ELF-1 (cell line): Measurements from ENCODE around the gene NCAPD2.
A peak's percentile ranks its signal among the peaks of the same experiment; 100 is the strongest.

Experiments
- DNase-seq: peaks from one replicate; pipeline ENCODE4 v3.0.0-alpha.2; 2016; ENCODE audit warnings: low read depth, low spot score

Gene NCAPD2

GRCh38 chr12:6533653-6533922, 39.7 kb downstream of the NCAPD2 start:
- peak; percentile 94 for DNase-seq

DNA sequence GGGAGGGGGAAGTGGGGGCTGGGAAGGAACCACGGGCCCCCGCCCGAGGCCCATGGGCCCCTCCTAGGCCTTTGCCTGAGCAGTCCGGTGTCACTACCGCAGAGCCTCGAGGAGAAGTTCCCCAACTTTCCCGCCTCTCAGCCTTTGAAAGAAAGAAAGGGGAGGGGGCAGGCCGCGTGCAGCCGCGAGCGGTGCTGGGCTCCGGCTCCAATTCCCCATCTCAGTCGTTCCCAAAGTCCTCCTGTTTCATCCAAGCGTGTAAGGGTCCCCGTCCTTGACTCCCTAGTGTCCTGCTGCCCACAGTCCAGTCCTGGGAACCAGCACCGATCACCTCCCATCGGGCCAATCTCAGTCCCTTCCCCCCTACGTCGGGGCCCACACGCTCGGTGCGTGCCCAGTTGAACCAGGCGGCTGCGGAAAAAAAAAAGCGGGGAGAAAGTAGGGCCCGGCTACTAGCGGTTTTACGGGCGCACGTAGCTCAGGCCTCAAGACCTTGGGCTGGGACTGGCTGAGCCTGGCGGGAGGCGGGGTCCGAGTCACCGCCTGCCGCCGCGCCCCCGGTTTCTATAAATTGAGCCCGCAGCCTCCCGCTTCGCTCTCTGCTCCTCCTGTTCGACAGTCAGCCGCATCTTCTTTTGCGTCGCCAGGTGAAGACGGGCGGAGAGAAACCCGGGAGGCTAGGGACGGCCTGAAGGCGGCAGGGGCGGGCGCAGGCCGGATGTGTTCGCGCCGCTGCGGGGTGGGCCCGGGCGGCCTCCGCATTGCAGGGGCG, 40.2 kb downstream of the NCAPD2 start, which contains the start of gene GAPDH:
GAPDH (plus strand) TSS at position 595 of the 772 bp plus-strand sequence. CDS start 316 bp downstream, outside the sequence.
- DNase-seq = peak; percentile 97

- DNase-seq = no peak
These were observed 40.7 kb downstream of the NCAPD2 start for GRCh38 chr12:6534695-6534944.

DNA sequence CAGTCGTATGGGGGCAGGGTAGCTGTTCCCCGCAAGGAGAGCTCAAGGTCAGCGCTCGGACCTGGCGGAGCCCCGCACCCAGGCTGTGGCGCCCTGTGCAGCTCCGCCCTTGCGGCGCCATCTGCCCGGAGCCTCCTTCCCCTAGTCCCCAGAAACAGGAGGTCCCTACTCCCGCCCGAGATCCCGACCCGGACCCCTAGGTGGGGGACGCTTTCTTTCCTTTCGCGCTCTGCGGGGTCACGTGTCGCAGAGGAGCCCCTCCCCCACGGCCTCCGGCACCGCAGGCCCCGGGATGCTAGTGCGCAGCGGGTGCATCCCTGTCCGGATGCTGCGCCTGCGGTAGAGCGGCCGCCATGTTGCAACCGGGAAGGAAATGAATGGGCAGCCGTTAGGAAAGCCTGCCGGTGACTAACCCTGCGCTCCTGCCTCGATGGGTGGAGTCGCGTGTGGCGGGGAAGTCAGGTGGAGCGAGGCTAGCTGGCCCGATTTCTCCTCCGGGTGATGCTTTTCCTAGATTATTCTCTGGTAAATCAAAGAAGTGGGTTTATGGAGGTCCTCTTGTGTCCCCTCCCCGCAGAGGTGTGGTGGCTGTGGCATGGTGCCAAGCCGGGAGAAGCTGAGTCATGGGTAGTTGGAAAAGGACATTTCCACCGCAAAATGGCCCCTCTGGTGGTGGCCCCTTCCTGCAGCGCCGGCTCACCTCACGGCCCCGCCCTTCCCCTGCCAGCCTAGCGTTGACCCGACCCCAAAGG, 41.2 kb downstream of the NCAPD2 start:
- peak; percentile 82 for DNase-seq

GRCh38 chr12:6535697-6535946, 41.7 kb downstream of the NCAPD2 start:
- DNase-seq = no peak

GRCh38 chr12:6535960-6536847, 42.3 kb downstream of the NCAPD2 start:
- DNase-seq = peak; percentile 27

DNA sequence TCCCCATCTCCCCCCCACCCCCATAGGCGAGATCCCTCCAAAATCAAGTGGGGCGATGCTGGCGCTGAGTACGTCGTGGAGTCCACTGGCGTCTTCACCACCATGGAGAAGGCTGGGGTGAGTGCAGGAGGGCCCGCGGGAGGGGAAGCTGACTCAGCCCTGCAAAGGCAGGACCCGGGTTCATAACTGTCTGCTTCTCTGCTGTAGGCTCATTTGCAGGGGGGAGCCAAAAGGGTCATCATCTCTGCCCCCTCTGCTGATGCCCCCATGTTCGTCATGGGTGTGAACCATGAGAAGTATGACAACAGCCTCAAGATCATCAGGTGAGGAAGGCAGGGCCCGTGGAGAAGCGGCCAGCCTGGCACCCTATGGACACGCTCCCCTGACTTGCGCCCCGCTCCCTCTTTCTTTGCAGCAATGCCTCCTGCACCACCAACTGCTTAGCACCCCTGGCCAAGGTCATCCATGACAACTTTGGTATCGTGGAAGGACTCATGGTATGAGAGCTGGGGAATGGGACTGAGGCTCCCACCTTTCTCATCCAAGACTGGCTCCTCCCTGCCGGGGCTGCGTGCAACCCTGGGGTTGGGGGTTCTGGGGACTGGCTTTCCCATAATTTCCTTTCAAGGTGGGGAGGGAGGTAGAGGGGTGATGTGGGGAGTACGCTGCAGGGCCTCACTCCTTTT, 43.1 kb downstream of the NCAPD2 start:
- DNase-seq = peak; percentile 24

- peak; percentile 90 for DNase-seq
These were observed 43.9 kb downstream of the NCAPD2 start for GRCh38 chr12:6537580-6538419.

DNA sequence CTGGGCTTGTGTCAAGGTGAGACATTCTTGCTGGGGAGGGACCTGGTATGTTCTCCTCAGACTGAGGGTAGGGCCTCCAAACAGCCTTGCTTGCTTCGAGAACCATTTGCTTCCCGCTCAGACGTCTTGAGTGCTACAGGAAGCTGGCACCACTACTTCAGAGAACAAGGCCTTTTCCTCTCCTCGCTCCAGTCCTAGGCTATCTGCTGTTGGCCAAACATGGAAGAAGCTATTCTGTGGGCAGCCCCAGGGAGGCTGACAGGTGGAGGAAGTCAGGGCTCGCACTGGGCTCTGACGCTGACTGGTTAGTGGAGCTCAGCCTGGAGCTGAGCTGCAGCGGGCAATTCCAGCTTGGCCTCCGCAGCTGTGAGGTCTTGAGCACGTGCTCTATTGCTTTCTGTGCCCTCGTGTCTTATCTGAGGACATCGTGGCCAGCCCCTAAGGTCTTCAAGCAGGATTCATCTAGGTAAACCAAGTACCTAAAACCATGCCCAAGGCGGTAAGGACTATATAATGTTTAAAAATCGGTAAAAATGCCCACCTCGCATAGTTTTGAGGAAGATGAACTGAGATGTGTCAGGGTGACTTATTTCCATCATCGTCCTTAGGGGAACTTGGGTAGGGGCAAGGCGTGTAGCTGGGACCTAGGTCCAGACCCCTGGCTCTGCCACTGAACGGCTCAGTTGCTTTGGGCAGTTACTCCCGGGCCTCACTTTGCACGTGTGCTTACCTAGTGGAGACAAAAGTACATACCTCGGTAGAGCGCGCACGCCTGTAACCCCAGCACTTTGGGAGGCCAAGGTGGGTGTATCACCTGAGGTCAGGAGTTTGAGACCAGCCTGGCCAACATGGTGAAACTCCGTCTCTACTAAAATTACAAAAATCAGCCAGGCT, 44.8 kb downstream of the NCAPD2 start:
- DNase-seq = peak; percentile 71

- DNase-seq = no peak
These were observed 45.4 kb downstream of the NCAPD2 start for GRCh38 chr12:6539314-6539682.

- peak; percentile 58 for DNase-seq
These were observed 45.8 kb downstream of the NCAPD2 start for GRCh38 chr12:6539707-6540134.

DNA sequence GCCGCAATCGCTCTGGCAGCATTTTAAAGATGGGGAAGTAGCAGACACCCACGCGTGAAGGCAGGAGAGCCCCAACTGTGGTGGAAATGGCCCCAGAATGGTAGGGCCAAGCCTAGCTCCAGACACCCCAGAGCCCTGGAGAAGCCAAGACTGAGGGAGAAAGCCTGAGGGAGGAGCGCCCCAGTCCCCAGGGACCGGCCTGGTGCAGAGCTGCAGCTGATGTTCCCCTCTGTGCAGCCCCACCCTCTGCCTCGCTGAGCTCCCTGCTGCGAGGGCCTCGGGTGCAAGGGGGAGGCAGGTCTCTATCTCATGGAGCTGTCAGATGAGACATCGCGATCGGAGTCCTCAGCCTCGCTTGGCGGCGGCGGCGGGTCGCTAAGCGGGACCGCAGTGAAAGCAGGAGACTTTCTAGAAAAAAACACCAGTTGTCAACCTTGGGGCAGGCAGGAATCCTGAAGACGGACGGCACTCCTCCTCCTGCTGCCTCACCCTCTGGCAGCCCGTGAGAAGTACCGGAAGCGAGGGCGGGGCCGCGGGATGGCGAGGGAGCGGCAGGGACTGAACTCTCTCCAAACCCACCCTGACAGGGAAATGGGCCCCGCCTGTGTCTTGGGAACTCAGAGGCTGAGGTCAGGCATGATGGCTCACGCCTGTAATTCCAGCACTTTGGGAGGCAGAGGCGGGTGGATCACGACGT, 46.4 kb downstream of the NCAPD2 start:
- peak; percentile 95 for DNase-seq

DNA sequence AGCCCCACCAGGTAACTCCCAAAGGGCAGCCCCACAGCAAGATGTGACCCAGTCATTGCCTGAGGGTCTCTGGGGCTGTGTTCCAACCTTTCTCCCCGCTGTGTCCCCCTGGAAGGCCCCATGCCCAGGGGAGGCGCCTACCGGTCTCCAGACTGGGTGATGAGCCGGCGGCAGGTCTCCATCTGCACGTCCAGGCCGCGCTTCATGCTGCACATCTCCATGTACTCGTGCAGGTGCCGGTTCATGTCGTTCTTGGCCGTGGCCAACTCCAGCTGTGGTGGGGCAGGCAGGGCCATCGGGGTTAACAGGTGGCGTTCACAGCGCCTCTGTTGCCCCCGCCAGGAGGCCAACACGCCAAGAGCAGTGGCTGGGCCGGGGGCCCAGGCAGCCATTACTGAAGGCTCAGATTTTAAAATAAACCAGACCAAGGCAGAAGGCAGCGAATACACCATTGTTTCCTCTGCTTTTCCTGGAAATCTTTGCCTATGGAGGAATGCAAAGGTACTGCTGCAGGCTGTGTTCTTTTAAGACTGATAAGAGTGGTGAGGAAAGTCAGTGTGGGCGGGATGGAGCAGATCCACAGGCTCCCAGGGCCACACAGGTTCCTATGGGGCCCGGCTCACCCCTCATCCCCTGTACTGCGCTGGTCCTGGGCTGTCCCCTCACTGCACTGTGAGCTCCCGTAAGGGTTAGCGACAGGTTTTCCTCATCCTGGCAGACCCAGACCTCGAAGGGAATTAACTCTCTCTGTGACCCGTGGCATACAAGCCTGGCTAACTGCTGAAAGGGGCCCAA, 47.7 kb downstream of the NCAPD2 start:
- peak; percentile 22 for DNase-seq

- no peak for DNase-seq
These were observed 48.5 kb downstream of the NCAPD2 start for GRCh38 chr12:6542209-6543009.

- no peak for DNase-seq
These were observed 52.1 kb downstream of the NCAPD2 start for GRCh38 chr12:6546016-6546415.

- DNase-seq = no peak
These were observed 53.7 kb downstream of the NCAPD2 start for GRCh38 chr12:6547566-6547965.

DNA sequence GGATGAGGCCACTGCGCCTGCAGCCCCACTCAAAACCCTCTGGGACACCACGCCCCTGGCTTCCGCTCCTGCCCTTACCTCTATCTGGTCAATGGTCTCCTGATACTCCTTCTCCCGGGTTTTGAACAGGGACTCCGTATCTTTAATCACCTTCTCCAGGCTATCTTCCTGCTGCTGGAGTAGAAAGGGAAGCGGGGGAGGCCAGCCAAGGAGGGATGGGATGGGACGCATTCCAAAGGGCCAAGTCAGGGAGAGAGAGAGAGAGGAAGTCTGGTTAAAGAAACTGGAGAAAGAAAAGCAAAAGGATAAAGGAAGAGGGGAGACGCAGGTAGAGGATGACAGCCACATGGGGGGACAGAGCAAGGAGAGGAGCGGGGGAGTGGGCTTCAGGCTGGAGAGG, 54.1 kb downstream of the NCAPD2 start:
- peak; percentile 21 for DNase-seq

GRCh38 chr12:6548556-6548955, 54.7 kb downstream of the NCAPD2 start:
- DNase-seq = no peak
